Loucy (cell line): ENCODE data around the gene COX10.

Experiments used
- H2AFZ ChIP-seq: fragments of 200-600 bp; sonication (generic); 2 replicates; pipeline ENCODE4 v1.6.0; 2016; ENCODE audit warnings: antibody characterized with exemption, mild to moderate bottlenecking, low read length, moderate library complexity
- H3F3A ChIP-seq: fragments of 200-600 bp; 2 replicates; pipeline ENCODE4 v1.6.0; 2016; ENCODE audit warnings: antibody characterized with exemption, low read depth, mild to moderate bottlenecking
- H3K27me3 ChIP-seq: fragments of 200-600 bp; sonication (generic); 2 replicates; pipeline ENCODE4 v1.6.1; 2014; ENCODE audit warnings: low read length, mild to moderate bottlenecking; ENCODE audit not compliant: insufficient read depth, poor library complexity, severe bottlenecking
- H3K36me3 ChIP-seq: fragments of 200-600 bp; sonication (generic); 2 replicates; pipeline ENCODE4 v1.6.1; 2016; ENCODE audit warnings: low read length; ENCODE audit not compliant: insufficient read depth
- H3K4me1 ChIP-seq: fragments of 200-600 bp; sonication (generic); 2 replicates; pipeline ENCODE4 v1.5.1; 2014; ENCODE audit warnings: low read length, mild to moderate bottlenecking; ENCODE audit not compliant: insufficient read depth, poor library complexity, severe bottlenecking
- H3K4me2 ChIP-seq: fragments of 200-600 bp; sonication (generic); 2 replicates; pipeline ENCODE4 v1.6.0; 2014; ENCODE audit warnings: antibody characterized with exemption, low read length, low read depth, mild to moderate bottlenecking; ENCODE audit not compliant: poor library complexity, severe bottlenecking
- H3K4me3 ChIP-seq: fragments of 200-600 bp; sonication (generic); 2 replicates; pipeline ENCODE4 v1.5.1; 2014; ENCODE audit warnings: low read length, mild to moderate bottlenecking, mixed read lengths; ENCODE audit not compliant: poor library complexity, severe bottlenecking
- H3K79me2 ChIP-seq: fragments of 200-600 bp; sonication (generic); 2 replicates; pipeline ENCODE4 v1.6.1; 2014; ENCODE audit warnings: low read length; ENCODE audit not compliant: insufficient read depth
- H3K9ac ChIP-seq: fragments of 200-600 bp; sonication (generic); 2 replicates; pipeline ENCODE4 v1.6.0; 2014; ENCODE audit warnings: mild to moderate bottlenecking, low read depth, low read length, moderate library complexity; ENCODE audit not compliant: poor library complexity, severe bottlenecking
- H3K9me2 ChIP-seq: fragments of 200-600 bp; sonication (generic); replicated peaks from 2 replicates; pipeline ENCODE4 v1.6.1; 2016; ENCODE audit warnings: low read depth, low read length, mixed read lengths
- H3K9me3 ChIP-seq: fragments of 200-600 bp; sonication (generic); 2 replicates; pipeline ENCODE4 v1.6.1; 2014; ENCODE audit warnings: mild to moderate bottlenecking, antibody characterized with exemption, low read length, low read depth; ENCODE audit not compliant: insufficient read depth
- H4K20me1 ChIP-seq: fragments of 200-600 bp; sonication (generic); 2 replicates; pipeline ENCODE4 v1.6.0; 2014; ENCODE audit warnings: antibody characterized with exemption, low read length, mild to moderate bottlenecking; ENCODE audit not compliant: insufficient read depth, poor library complexity, severe bottlenecking
- EZH2phosphoT487 ChIP-seq: fragments of 200-600 bp; IDR thresholded peaks from 2 replicates; pipeline ENCODE4 v1.6.1; 2018; ENCODE audit warnings: antibody characterized with exemption, mild to moderate bottlenecking, moderate library complexity, borderline replicate concordance
- TF ChIP-seq, protein P1 (sequence below): fragments of 200-600 bp; sonication (generic); conservative IDR thresholded peaks from 2 replicates; pipeline ENCODE4 v1.5.1; 2014; ENCODE audit warnings: mild to moderate bottlenecking, antibody characterized with exemption, low read length

The COX10 gene

GRCh38 chr17:14245002-14245401, 175.7 kb downstream of the COX10 start:
- no peaks in the 10 kb centered on the region for H3K36me3 ChIP-seq
- no peaks in the 10 kb centered on the region for H3F3A ChIP-seq
- H4K20me1 ChIP-seq, result no peaks in the 10 kb centered on the region
- H3K4me3 ChIP-seq, result no peak overlapping the region
- TF ChIP-seq, protein P1, sequence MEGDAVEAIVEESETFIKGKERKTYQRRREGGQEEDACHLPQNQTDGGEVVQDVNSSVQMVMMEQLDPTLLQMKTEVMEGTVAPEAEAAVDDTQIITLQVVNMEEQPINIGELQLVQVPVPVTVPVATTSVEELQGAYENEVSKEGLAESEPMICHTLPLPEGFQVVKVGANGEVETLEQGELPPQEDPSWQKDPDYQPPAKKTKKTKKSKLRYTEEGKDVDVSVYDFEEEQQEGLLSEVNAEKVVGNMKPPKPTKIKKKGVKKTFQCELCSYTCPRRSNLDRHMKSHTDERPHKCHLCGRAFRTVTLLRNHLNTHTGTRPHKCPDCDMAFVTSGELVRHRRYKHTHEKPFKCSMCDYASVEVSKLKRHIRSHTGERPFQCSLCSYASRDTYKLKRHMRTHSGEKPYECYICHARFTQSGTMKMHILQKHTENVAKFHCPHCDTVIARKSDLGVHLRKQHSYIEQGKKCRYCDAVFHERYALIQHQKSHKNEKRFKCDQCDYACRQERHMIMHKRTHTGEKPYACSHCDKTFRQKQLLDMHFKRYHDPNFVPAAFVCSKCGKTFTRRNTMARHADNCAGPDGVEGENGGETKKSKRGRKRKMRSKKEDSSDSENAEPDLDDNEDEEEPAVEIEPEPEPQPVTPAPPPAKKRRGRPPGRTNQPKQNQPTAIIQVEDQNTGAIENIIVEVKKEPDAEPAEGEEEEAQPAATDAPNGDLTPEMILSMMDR, result no peak
- TF ChIP-seq EZH2phosphoT487, result no peak
- H3K4me2 ChIP-seq, result no peak overlapping the region
- no peak overlapping the region for H3K9ac ChIP-seq
- H3K79me2 ChIP-seq, result no peaks in the 10 kb centered on the region
- no peaks in the 10 kb centered on the region for H3K27me3 ChIP-seq
- H3K9me2 ChIP-seq, result no peaks in the 10 kb centered on the region; the same call in 1 of the 2 replicates
- no peak overlapping the region for H2AFZ ChIP-seq
- no peaks in the 10 kb centered on the region for H3K4me1 ChIP-seq
- no peaks in the 10 kb centered on the region for H3K9me3 ChIP-seq

DNA sequence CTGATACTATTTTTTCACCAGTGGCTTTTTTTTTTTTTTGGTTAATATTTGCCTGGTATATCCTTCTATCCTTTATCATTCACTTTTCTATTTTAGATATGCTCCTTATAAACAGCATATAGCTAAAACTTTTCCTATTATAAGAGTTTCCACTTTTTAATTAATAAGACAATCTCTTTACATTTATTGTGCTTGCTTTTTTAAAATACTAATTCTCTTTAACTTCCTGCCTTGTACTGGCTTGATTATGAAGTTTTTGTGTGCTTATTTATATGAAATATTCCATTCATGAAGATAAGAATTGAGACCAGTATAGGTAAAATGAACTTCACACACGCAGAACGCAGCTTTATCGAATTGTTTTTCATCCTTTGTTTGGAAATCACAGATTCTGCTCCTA, 176.3 kb downstream of the COX10 start:
- H3K27me3 ChIP-seq, result no peaks in the 10 kb centered on the region
- no peak overlapping the region for H2AFZ ChIP-seq
- H3K9ac ChIP-seq, result no peak overlapping the region
- no peak overlapping the region for H3K4me3 ChIP-seq
- no peaks in the 10 kb centered on the region for H3K79me2 ChIP-seq
- H3F3A ChIP-seq, result no peaks in the 10 kb centered on the region
- TF ChIP-seq, protein P1, result no peak
- H3K36me3 ChIP-seq, result no peaks in the 10 kb centered on the region
- no peaks in the 10 kb centered on the region for H3K9me3 ChIP-seq
- H3K4me1 ChIP-seq, result no peaks in the 10 kb centered on the region
- H3K4me2 ChIP-seq, result no peak overlapping the region
- no peaks in the 10 kb centered on the region for H4K20me1 ChIP-seq
- no peaks in the 10 kb centered on the region; the same call in 1 of the 2 replicates for H3K9me2 ChIP-seq
